Activated T-cell treated with anti-CD3 and anti-CD28 coated beads, Interleukin-2, amount 50 U/mL, for 4 hours (primary cell): ENCODE results near the gene VDAC1. TPM values are rescaled to one million over a fixed set of nuclear protein-coding genes. Genes with fewer than 3 reads are reported as not detected.
"Not testable (repeated sequence)": the region's sequence is repeated elsewhere in the genome, so short reads cannot be mapped to it uniquely, and the experiment has no call there.

Experiments
- ATAC-seq, 2 donors: fragments of 200-7000 bp; cut with Tn5 transposase; one replicate each; pipeline ENCODE4 v1.10.0; 2021
- DNase-seq: peaks from one replicate; pipeline ENCODE4 v3.0.0-alpha.2; 2020
- H3K27me3 Mint-ChIP-seq: one replicate; pipeline ENCODE4 v1.8.0; 2021; ENCODE audit warnings: low read depth, mixed read lengths
- H3K36me3 Mint-ChIP-seq: one replicate; pipeline ENCODE4 v1.8.0; 2022; ENCODE audit warnings: mixed read lengths; ENCODE audit not compliant: insufficient read depth
- H3K4me1 Mint-ChIP-seq: one replicate; pipeline ENCODE4 v1.8.0; 2021; ENCODE audit warnings: low read depth, mixed read lengths
- H3K4me3 Mint-ChIP-seq: one replicate; pipeline ENCODE4 v1.8.0; 2021; ENCODE audit warnings: mild to moderate bottlenecking, moderate library complexity, mixed read lengths
- H3K9me3 Mint-ChIP-seq: one replicate; pipeline ENCODE4 v1.8.0; 2021; ENCODE audit warnings: mixed read lengths
- total RNA-seq, 3 donors: library from RNA; stranded (reverse); gene quantifications; one replicate each; pipeline ENCODE4 v1.2.1, GENCODE V29; 2021

The VDAC1 gene
- total RNA-seq, 3 donors from 2014 or later, result 390 to 444 (median 392) TPM

DNA sequence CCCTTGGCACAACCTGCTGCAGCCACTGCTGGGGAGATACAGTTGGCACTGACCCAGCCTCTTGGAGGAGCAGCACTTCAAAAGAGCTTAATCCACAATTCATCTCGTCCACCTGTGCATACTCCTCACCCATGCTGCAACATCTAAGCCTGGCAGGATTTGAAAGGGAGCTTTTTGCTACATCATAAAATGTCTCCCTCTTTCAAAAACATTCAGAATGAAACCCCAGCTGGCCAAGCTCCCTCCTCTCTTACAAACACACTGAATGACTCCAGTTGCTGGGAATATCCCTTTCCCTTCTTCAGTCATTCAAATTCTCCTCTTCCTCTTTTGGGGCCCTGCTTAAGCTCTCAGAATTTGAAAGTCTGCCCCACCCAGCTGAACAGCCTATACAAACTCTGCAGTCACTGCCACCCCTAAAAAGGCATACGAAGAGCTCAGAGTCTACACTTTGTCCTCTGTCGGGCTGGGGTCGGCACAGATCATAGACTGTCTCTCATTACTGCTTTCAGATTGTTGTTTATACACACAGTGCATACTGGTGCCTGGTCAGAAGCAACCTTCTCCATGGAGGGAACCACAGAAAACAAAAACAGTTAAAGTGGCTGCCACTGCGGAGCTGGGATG, 27.5 kb downstream of the VDAC1 start:
- no peaks in the 10 kb centered on the region for H3K9me3 Mint-ChIP-seq
- no peak overlapping the region for H3K4me3 Mint-ChIP-seq
- H3K4me1 Mint-ChIP-seq, result peaks cover 10% of the 10 kb centered on the region
- H3K36me3 Mint-ChIP-seq, result peaks cover 22% of the 10 kb centered on the region
- DNase-seq (no peak), ATAC-seq (no peak)
- no peaks in the 10 kb centered on the region for H3K27me3 Mint-ChIP-seq

DNA sequence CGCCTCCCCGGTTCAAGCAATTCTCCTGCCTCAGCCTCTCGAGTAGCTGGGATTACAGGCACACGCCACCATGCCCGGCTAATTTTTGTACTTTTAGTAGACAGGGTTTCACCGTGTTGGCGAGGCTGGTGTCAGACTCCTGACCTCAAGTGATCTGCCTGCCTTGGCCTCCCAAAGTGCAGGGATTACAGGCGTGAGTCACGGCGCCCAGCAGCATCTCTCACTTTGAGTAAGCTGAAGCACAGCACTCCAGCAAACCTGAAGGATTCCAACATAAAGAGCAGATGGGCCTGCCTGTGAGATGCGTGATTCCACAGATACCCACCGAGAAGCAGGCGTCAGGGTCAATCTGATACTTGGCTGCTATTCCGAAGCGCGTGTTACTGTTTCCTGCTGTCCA, 29.2 kb downstream of the VDAC1 start:
- ATAC-seq, DNase-seq, H3K4me3 Mint-ChIP-seq, H3K4me1 Mint-ChIP-seq, H3K27me3 Mint-ChIP-seq, H3K9me3 Mint-ChIP-seq: not testable (repeated sequence)
- peaks cover 12% of the 10 kb centered on the region for H3K36me3 Mint-ChIP-seq

DNA sequence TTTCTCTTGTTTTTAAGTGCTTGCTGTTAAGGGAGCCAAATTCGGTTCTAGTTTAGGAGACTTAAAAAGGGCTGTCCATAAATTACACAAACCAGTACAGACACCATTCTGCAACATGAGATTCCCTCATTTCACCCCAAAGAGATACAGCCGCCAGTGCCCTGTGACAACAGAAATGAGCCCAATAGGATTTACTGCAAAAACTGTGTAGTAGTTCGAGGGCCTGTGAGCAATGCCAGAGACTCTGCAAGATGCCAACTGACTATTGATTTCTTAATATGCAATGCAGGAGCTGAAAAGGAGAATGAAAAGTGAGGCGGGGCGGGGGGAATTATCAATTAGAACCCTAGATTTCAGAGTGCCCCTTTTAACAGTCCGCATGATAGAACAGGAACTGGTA, 30.6 kb downstream of the VDAC1 start:
- H3K9me3 Mint-ChIP-seq, result no peaks in the 10 kb centered on the region
- peaks cover 17% of the 10 kb centered on the region for H3K4me1 Mint-ChIP-seq
- ATAC-seq, result no peak
- H3K27me3 Mint-ChIP-seq, result no peaks in the 10 kb centered on the region
- no peak overlapping the region for H3K4me3 Mint-ChIP-seq
- DNase-seq, result no peak
- peaks cover 13% of the 10 kb centered on the region for H3K36me3 Mint-ChIP-seq

DNA sequence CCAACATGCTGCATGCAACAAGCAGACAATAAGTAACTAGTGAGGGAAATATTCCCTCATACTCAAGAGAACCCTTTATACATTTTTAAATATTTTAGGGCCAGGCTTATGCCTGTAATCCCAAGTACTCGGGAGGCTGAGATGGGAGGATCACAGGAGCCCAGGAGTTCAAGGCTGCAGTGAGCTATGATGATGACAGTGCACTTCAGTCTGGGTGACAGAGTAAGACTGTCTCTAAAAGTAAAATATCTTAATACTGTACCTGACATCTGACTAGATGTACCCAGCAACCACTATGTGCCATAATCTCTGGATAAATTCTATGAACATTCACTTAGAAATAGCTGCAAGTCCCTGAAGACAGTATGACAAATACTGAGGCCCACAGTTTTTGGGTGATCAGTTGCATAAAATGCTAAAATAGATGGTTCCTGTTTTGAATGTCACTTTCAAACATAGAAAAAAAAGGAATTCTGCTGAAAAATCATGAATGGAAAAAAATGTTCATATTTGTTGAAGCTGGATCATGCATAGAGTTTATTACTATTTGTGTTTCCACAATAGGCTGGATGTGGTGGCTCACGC, 34.4 kb downstream of the VDAC1 start:
- no peaks in the 10 kb centered on the region for H3K27me3 Mint-ChIP-seq
- ATAC-seq (no peak), DNase-seq (no peak)
- no peaks in the 10 kb centered on the region for H3K9me3 Mint-ChIP-seq
- H3K36me3 Mint-ChIP-seq, result peaks cover 12% of the 10 kb centered on the region
- peak overlapping the region; percentile 98 for H3K4me3 Mint-ChIP-seq
- H3K4me1 Mint-ChIP-seq, result peaks cover 39% of the 10 kb centered on the region

DNA sequence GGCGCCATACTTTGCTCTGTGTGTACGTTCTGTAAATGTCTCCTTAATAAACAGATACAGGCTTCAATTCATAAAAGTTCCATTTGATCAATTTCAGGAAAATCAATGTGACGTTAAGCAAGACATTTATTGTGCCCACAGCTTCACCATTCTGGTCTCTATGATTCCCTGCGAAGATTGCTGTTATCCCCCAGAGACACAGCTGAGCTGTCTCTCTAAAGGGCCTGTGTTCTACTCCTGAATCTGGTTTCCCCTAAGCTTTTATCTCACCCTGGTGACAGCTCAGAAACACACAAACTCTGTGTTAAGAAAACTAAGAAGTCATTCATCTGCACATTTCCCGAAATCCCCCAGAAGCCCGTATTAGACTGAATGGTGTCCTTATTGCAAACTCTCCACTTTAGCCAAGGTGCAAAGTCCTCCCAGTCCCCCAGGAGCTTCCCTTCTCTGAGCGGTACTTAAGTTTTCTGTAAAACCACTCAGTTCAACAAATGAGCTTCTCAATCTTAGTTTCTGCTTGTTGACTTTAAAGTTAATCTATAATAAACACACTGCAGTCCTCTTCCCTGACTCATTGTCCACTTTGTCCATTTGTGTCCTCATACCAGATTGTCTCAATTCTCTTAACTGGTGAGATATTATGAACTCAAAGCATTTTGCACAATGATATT, 35.0 kb downstream of the VDAC1 start:
- Mint-ChIP-seq H3K27me3 (no peaks in the 10 kb centered on the region), H3K4me1 (peaks cover 45% of the 10 kb centered on the region), H3K4me3 (peak overlapping the region; percentile 98), H3K9me3 (no peaks in the 10 kb centered on the region), H3K36me3 (peaks cover 12% of the 10 kb centered on the region)
- DNase-seq, result no peak
- ATAC-seq, result no peak

DNA sequence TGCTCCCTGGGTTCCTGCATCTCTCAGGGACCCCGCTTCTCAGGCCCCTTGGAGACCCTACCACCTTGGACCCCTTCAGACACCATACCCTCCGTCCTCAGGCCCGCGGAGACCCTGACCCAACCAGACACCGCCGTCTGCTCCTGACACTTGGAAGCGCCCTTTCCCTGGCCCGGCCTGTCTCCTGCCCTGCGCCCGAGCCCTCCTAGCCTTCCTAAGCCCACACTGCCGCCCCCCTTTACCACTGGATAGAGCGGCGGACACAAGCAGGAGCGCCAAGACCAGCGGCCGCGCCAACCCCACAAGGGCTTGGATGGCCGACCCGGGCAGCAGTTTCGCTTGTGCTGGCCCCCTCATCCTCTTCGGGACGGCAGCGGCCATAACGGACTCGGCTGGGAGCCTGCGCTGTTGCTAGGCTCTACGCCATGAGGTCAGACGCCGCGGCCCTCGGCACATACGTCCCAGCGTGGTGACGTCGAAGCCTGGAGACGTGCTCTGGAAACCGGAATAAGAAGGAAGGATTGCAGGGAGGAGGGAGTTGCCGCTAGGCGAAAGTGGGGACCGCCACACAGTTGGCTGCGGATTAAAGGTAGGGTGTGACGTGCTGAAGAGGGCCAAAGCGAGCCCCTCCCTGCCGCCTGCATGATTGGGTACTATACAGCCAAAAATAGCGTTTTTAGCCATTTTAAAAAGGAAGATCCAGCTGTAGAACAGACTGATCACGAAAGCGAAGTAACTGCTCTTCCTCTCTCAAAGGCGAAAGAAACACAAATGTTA, 36.4 kb downstream of the VDAC1 start, which contains the start of gene C5orf15:
Gene C5orf15, minus strand, starts transcription at position 422 of the 777 bp plus-strand sequence. Its CDS starts 41 bp downstream, at position 381.
- Mint-ChIP-seq H3K27me3 (no peaks in the 10 kb centered on the region), H3K36me3 (peaks cover 6% of the 10 kb centered on the region), H3K4me1 (peaks cover 51% of the 10 kb centered on the region), H3K4me3 (peak within 1 kb of the TSS; percentile 98), H3K9me3 (no peaks in the 10 kb centered on the region)
- ATAC-seq (peak; percentile 98 to 99), DNase-seq (peak; percentile 84)

DNA sequence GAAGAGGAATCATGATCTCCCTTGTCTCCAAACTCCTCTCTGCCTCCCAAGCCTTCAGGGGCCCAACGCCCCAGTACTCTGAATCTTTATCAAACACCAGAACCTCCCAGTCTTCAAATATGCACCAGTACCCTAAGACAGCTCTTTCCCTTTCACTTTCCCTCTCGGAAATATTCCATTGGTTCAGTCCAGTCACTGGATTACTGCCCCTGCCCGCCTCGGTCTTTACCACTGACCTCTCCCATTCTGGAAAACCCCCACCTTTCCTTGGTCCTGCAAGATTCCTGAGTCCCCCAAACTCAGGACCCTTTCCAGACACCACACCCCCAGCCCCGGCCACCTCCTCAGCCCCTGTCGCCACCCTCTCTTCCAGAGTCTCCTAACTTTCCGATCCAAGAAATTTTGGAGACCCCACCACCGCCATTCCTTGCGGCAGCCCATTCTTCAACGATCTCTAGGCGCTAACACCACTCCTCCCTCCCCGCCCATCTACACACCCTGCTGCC, 37.0 kb downstream of the VDAC1 start:
- DNase-seq (no peak), ATAC-seq (peak; percentile 32 to 36)
- no peaks in the 10 kb centered on the region for H3K27me3 Mint-ChIP-seq
- H3K4me3 Mint-ChIP-seq, result peak overlapping the region; percentile 98
- no peaks in the 10 kb centered on the region for H3K9me3 Mint-ChIP-seq
- peaks cover 57% of the 10 kb centered on the region for H3K4me1 Mint-ChIP-seq
- H3K36me3 Mint-ChIP-seq, result peaks cover 6% of the 10 kb centered on the region

DNA sequence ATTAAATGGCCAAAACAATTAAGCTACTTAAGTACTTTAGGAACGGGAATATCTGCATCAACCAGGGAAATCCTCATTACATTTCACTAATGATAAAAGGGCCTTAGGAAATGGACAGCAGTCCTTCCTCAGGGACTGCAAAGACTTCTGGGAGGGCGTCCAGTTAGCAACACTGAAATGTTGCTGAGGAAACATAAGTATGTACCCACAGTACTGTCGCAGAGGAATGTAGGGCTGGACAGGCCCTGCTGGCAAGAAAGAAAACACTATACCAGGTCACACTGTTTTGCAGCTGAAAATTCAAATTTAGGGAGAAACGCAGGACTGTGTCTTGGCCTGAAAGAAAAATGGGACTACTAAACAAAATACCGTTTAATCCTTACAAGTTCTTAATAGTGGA, 37.7 kb downstream of the VDAC1 start:
- peaks cover 6% of the 10 kb centered on the region for H3K36me3 Mint-ChIP-seq
- ATAC-seq (no peak), DNase-seq (no peak)
- peak overlapping the region; percentile 98 for H3K4me3 Mint-ChIP-seq
- peaks cover 64% of the 10 kb centered on the region for H3K4me1 Mint-ChIP-seq
- H3K27me3 Mint-ChIP-seq, result no peaks in the 10 kb centered on the region
- no peaks in the 10 kb centered on the region for H3K9me3 Mint-ChIP-seq

DNA sequence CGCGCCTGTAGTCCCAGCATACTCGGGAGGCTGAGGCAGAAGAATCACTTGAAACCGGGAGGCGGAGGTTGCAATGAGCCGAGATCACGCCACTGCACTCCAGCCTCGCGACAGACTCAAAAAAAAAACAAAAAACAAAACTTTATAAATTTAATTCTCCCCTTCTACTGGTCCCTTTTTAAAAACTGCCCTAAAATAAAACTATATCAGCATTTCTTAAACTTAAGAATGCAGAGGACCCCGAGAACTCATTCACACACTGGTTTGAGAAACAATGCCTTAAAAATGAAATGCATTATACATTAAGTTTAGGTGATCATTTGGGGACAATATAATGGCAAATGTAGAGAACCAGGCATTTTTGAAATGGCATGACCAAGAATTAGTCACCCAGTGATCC, 38.7 kb downstream of the VDAC1 start:
- peaks cover 64% of the 10 kb centered on the region for H3K4me1 Mint-ChIP-seq
- peaks cover 6% of the 10 kb centered on the region for H3K36me3 Mint-ChIP-seq
- no peak overlapping the region for H3K4me3 Mint-ChIP-seq
- no peaks in the 10 kb centered on the region for H3K27me3 Mint-ChIP-seq
- DNase-seq (no peak), ATAC-seq (no peak)
- no peaks in the 10 kb centered on the region for H3K9me3 Mint-ChIP-seq

DNA sequence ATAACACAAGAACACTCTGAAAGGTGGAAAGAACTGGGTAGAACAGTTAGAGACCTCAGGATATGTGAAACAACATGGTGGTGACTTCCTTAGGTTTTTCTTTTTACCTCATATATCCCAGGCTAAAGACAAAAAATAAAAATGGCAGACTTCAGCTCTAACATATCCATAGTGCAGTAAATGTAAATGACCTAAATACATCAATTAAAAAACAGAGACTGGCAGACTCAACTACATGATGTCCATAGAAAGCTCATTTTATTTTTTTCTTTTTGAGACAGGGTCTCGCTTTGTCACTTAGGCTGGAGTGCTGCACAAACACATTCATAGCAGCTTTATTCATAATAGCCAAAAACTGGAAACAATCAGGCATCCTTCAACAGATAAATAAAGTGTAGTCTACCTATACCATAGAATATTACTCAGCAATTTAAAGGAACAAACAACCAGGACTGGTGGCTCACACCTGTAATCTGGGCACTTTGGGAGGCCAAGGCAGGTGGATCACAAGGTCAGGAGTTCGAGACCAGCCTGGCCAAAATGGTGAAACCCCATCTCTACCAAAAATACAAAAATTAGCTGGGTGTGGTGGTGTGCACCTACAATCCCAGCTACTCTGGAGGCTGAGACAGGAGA, 41.2 kb downstream of the VDAC1 start:
- H3K9me3 Mint-ChIP-seq, result no peaks in the 10 kb centered on the region
- peaks cover 63% of the 10 kb centered on the region for H3K4me1 Mint-ChIP-seq
- H3K36me3 Mint-ChIP-seq, result peaks cover 11% of the 10 kb centered on the region
- H3K4me3 Mint-ChIP-seq, result no peak overlapping the region
- ATAC-seq (no peak), DNase-seq (no peak)
- H3K27me3 Mint-ChIP-seq, result no peaks in the 10 kb centered on the region

DNA sequence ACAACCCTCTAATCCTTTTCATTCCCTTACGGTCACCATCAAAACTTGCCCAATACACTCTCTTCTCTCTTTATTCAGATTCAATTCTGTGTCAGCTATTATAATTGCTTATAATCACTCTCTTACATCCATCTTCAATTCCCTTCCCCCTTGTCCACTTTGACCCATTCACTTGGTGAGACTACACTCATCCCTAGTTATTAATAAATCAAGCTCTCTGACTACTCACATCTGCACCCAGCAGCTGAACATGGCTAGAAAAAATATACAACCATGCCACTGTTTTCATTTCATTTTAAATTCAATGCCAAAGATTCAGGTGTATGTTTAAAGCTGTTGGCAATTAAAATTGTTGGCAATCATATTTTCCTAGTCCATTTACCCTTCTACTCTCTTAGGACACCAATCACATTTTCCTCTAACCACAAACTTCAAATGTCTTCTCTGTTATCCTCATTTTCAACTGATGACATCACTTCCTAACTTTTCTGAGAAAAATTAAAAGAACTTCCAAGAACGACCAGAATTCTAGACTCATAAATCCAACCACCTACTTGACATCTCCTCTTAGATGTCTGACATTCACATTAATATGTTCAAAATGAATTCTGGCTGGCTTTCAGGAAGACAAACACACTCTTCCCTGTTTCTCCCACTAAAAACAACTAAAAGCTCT, 41.8 kb downstream of the VDAC1 start:
- Mint-ChIP-seq H3K27me3 (no peaks in the 10 kb centered on the region), H3K4me3 (no peak overlapping the region), H3K36me3 (peaks cover 12% of the 10 kb centered on the region), H3K9me3 (no peaks in the 10 kb centered on the region), H3K4me1 (peaks cover 58% of the 10 kb centered on the region)
- no peak for ATAC-seq
- no peak for DNase-seq

DNA sequence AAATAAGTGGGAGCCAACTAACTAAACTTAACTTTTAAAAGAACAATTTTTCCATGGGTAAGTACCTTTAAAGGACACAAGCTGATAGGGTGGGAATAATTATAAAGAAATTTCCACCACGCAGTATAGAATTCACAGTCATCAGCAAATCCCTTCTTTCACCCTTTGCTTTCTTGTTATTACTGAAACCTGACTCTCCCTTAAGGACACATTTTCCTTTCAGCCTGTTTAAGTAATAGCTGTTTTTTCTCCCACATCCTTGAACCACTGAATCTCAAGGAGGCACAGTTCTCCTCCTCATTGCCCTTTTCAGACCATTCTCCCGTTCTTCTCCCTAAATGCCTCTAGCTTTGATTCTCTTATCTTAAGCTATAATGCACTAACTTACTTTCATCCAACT, 42.6 kb downstream of the VDAC1 start:
- H3K4me3 Mint-ChIP-seq, result no peak overlapping the region
- DNase-seq, result no peak
- peaks cover 19% of the 10 kb centered on the region for H3K36me3 Mint-ChIP-seq
- H3K27me3 Mint-ChIP-seq, result no peaks in the 10 kb centered on the region
- no peaks in the 10 kb centered on the region for H3K9me3 Mint-ChIP-seq
- peaks cover 56% of the 10 kb centered on the region for H3K4me1 Mint-ChIP-seq
- no peak for ATAC-seq

DNA sequence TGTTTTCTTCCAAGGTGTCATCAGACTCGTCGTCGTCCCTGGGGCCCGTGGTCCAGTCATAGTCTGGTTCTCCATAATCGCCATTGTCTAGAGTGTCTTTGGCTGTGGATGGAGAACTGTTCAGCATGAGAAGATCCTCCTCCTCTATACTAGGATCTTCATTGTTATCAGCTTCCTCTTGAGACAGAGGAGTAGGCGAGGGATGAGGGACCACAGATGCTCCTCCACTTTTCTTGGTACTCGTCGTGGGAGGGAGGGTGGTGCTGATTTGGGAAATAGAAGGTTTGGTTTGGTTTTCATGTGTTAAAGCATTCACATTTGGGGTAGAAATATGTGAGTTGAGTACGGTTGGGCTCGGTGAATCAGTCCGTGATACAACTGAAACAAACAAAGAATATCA, 45.1 kb downstream of the VDAC1 start:
- DNase-seq, result no peak
- H3K4me3 Mint-ChIP-seq, result no peak overlapping the region
- H3K4me1 Mint-ChIP-seq, result peaks cover 37% of the 10 kb centered on the region
- ATAC-seq, result no peak
- peaks cover 19% of the 10 kb centered on the region for H3K36me3 Mint-ChIP-seq
- no peaks in the 10 kb centered on the region for H3K9me3 Mint-ChIP-seq
- no peaks in the 10 kb centered on the region for H3K27me3 Mint-ChIP-seq
